Gastrocnemius medialis (tissue), 4 donors: Measurements from ENCODE around the gene ACOT7.

ENCODE experiments used
- CTCF ChIP-seq, 5 experiments: fragments of 450-650 bp in 3 of 5; fragments of 200-600 bp in 2 of 5; sonication (generic) in 2 of 5; IDR thresholded peaks in 4 of 5; conservative IDR thresholded peaks in 1 of 5; 1 replicate in 4 of 5; 2 replicates in 1 of 5; pipeline ENCODE4 v1.5.1; 2016 to 2019; ENCODE audit warnings: antibody characterized with exemption in 5 of 5, mild to moderate bottlenecking in 3 of 5, moderate library complexity in 3 of 5
- POLR2A ChIP-seq, 2 donors: fragments of 450-650 bp; IDR thresholded peaks; one replicate each; pipeline ENCODE4 v1.6.1; 2017; ENCODE audit warnings: antibody characterized with exemption in 2 of 2, mild to moderate bottlenecking in 2 of 2, moderate library complexity in 2 of 2

- TF ChIP-seq CTCF (IDR thresholded peaks at IDR 0.05 in 4 of 5, conservative IDR thresholded peaks at IDR 0.05 in 1 of 5) (no peak), POLR2A (IDR thresholded peaks at IDR 0.05) (no peak)
Observed at GRCh38 chr1:6360517-6361070, 33.0 kb downstream of the ACOT7 start.
